GM10266 (cell line): Measurements from ENCODE around the gene CEACAM8.

Source experiments
- DNase-seq: peaks from one replicate; pipeline ENCODE4 v3.0.0; 2012; ENCODE audit errors: extremely low spot score
- CTCF ChIP-seq: IDR thresholded peaks from 2 replicates; pipeline ENCODE4 v1.5.1; 2012; ENCODE audit warnings: mild to moderate bottlenecking, low read depth; ENCODE audit not compliant: control insufficient read depth, insufficient read depth; ENCODE audit errors: missing control alignments

The CEACAM8 gene

DNA sequence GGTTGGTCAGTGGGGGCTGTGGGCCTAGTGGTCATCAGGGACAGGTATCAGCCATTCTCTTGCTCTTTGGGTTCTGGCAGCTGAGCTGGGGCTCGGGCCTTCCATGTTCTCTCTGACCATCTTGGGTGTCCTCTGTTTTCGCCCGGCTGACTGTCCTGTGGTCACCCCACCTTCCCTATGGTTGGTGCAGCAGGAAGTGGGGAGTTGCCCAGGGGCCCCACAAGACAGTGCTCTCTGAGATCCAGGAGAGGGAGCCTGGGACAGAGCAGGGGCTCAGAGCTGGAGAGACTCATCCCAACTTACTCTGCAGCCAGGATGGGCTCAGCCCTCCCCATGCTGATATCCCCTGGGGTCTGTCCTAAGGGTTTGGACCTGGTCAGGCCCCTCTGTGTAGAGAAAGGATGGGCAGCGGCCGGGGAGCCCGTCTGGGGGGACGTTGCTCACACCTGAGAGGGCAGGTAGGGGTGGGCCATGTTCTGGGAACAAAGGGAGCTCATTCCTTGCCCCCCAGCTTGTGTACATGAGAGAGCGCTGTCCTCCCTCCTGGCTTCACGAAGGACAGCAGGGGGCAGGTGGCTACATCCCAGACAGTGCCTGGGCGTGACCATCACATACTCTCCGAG is 937 bp upstream of the CEACAM8 start:
- no peak for DNase-seq
- no peak for TF ChIP-seq CTCF

- TF ChIP-seq CTCF, result no peak
- no peak for DNase-seq
Observed at GRCh38 chr19:42589792-42590191, 4.9 kb downstream of the CEACAM8 start.

- TF ChIP-seq CTCF, result no peak
- DNase-seq, result no peak
Observed at GRCh38 chr19:42584466-42584865, 10.3 kb downstream of the CEACAM8 start.

- no peak for DNase-seq
- no peak for TF ChIP-seq CTCF
Observed at GRCh38 chr19:42577016-42577415, 17.7 kb downstream of the CEACAM8 start.

DNA sequence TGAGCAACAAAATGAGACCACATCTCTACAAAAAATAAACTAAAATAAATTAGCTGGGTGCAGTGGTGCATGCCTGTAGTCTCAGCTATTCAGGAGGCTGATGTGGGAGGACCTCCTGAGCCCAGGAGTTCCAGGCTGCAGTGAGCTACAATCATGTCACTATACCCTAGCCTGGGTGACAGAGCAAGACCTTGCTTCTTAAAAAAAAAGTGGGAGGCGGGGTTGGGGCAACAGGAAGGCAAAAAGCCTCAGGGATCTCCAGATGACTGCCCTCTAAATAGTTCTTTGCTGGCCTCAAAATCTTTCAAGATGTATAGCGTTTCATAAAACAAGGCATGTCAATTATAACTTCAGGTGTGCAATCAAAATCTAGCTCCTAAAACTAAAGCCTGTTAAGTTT is 18.5 kb downstream of the CEACAM8 start:
- no peak for DNase-seq
- no peak for TF ChIP-seq CTCF

DNA sequence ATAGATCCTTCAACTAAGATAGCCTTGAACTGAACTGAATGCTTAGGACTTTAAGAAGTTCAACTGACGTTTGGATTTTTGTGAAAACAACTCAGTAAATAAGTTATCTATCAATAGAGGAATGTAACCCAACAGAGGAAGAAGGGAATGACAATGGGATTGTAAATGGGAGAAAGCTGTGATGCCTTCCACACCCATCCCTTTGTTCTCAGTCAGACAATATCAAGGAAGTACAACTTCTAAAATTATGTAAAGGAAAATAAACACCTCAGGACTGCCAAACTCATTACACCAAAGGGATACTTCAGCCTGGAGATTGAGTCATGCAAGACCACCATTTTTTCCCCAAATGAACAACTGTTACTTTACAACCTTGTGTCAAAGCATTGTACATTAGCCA is 21.1 kb downstream of the CEACAM8 start:
- DNase-seq, result no peak
- TF ChIP-seq CTCF, result no peak

- DNase-seq, result no peak
- no peak for TF ChIP-seq CTCF
Observed at GRCh38 chr19:42571116-42571515, 23.6 kb downstream of the CEACAM8 start.
